Measurements from ENCODE around the gene ITGA5. TPM values are rescaled to one million over a fixed set of nuclear protein-coding genes. Genes with fewer than 3 reads are reported as not detected.
"Not testable (repeated sequence)": the region's sequence is repeated elsewhere in the genome, so short reads cannot be mapped to it uniquely, and the experiment has no call there.

ITGA5 gene
- total RNA-seq, 2 donors from 2014 or later, result 31.8 to 32.1 TPM

- Mint-ChIP-seq H3K4me1 (ENCODE audit: low read depth in 2 of 2) (peaks cover 24 to 37% of the 10 kb centered on the region in 2 donors), H3K4me3 (no peak overlapping the region), H3K36me3 (peaks cover 4% of the 10 kb centered on the region), H3K27me3 (no peaks in the 10 kb centered on the region), H3K27ac (no peak overlapping the region), H3K9me3 (no peaks in the 10 kb centered on the region)
- DNase-seq (ENCODE audit: low spot score) (peak; percentile 95), ATAC-seq (peak; percentile 97)
These were observed 59.9 kb downstream of the ITGA5 start for GRCh38 chr12:54358945-54359761.

GRCh38 chr12:54358191-54358944 lies 60.7 kb downstream of the ITGA5 start:
- no peaks in the 10 kb centered on the region for H3K36me3 Mint-ChIP-seq
- no peak for ATAC-seq

GRCh38 chr12:54357506-54358190 lies 61.4 kb downstream of the ITGA5 start:
- Mint-ChIP-seq H3K4me1 (ENCODE audit: low read depth in 2 of 2) (peaks cover 9 to 25% of the 10 kb centered on the region in 2 donors), H3K27me3 (no peaks in the 10 kb centered on the region), H3K9me3 (no peaks in the 10 kb centered on the region), H3K4me3 (no peak overlapping the region), H3K36me3 (no peaks in the 10 kb centered on the region), H3K27ac (no peak overlapping the region)
- no peak for DNase-seq (ENCODE audit: low spot score)
- no peak for ATAC-seq

More at GRCh38 chr12:54358191-54358944, 60.7 kb downstream of the ITGA5 start:
- H3K27ac Mint-ChIP-seq, result no peak overlapping the region
- H3K27me3 Mint-ChIP-seq, result no peaks in the 10 kb centered on the region
- no peak overlapping the region for H3K4me3 Mint-ChIP-seq
- H3K4me1 Mint-ChIP-seq (ENCODE audit: low read depth in 2 of 2), result peaks cover 17 to 30% of the 10 kb centered on the region in 2 donors
- H3K9me3 Mint-ChIP-seq, result no peaks in the 10 kb centered on the region
- DNase-seq (ENCODE audit: low spot score), result no peak

- no peaks in the 10 kb centered on the region for H3K27me3 Mint-ChIP-seq
- H3K9me3 Mint-ChIP-seq, result no peaks in the 10 kb centered on the region
- H3K36me3 Mint-ChIP-seq, result no peaks in the 10 kb centered on the region
- no peak overlapping the region for H3K27ac Mint-ChIP-seq
- DNase-seq (ENCODE audit: low spot score) (peak; percentile 20), ATAC-seq (no peak)
- H3K4me3 Mint-ChIP-seq, result no peak overlapping the region
- H3K4me1 Mint-ChIP-seq (ENCODE audit: low read depth in 2 of 2), result peaks cover 7 to 26% of the 10 kb centered on the region in 2 donors
These were observed 62.1 kb downstream of the ITGA5 start for GRCh38 chr12:54356951-54357356.

GRCh38 chr12:54356228-54356627 lies 62.8 kb downstream of the ITGA5 start:
- Mint-ChIP-seq H3K27me3 (no peaks in the 10 kb centered on the region), H3K4me3 (no peak overlapping the region), H3K27ac (no peak overlapping the region), H3K9me3 (no peaks in the 10 kb centered on the region), H3K36me3 (no peaks in the 10 kb centered on the region), H3K4me1 (ENCODE audit: low read depth in 2 of 2) (peaks cover 7 to 31% of the 10 kb centered on the region in 2 donors)
- ATAC-seq, result no peak
- peak; percentile 10 for DNase-seq (ENCODE audit: low spot score)

- ATAC-seq, result no peak
- peak; percentile 51 for DNase-seq (ENCODE audit: low spot score)
- peak overlapping the region; percentile 1 to 11 for H3K27ac Mint-ChIP-seq
- no peaks in the 10 kb centered on the region for H3K27me3 Mint-ChIP-seq
- H3K4me1 Mint-ChIP-seq (ENCODE audit: low read depth in 2 of 2), result peaks cover 0 to 26% of the 10 kb centered on the region in 2 donors
- no peaks in the 10 kb centered on the region for H3K9me3 Mint-ChIP-seq
- no peak overlapping the region for H3K4me3 Mint-ChIP-seq
- peaks cover 6% of the 10 kb centered on the region for H3K36me3 Mint-ChIP-seq
These were observed 63.8 kb downstream of the ITGA5 start for GRCh38 chr12:54355104-54355815.

GRCh38 chr12:54354271-54354670 lies 64.8 kb downstream of the ITGA5 start:
- not testable (repeated sequence) for ATAC-seq; DNase-seq (ENCODE audit: low spot score); H3K9me3 Mint-ChIP-seq; H3K4me3 Mint-ChIP-seq; H3K27me3 Mint-ChIP-seq
- H3K27ac Mint-ChIP-seq, result peak overlapping the region in 1 of 2 donors; percentile 11
- peaks cover 16% of the 10 kb centered on the region for H3K36me3 Mint-ChIP-seq
- peaks cover 0 to 25% of the 10 kb centered on the region in 2 donors for H3K4me1 Mint-ChIP-seq (ENCODE audit: low read depth in 2 of 2)

- no peak overlapping the region for H3K27ac Mint-ChIP-seq
- DNase-seq (ENCODE audit: low spot score) (no peak), ATAC-seq (peak in 1 of 2 donors; percentile 26)
- H3K9me3 Mint-ChIP-seq, result no peaks in the 10 kb centered on the region
- peaks cover 0 to 25% of the 10 kb centered on the region in 2 donors for H3K4me1 Mint-ChIP-seq (ENCODE audit: low read depth in 2 of 2)
- peaks cover 20% of the 10 kb centered on the region for H3K36me3 Mint-ChIP-seq
- H3K27me3 Mint-ChIP-seq, result no peaks in the 10 kb centered on the region
- no peak overlapping the region for H3K4me3 Mint-ChIP-seq
These were observed 65.9 kb downstream of the ITGA5 start for GRCh38 chr12:54352891-54353874.

- DNase-seq (ENCODE audit: low spot score) (no peak), ATAC-seq (no peak)
- Mint-ChIP-seq H3K9me3 (no peaks in the 10 kb centered on the region), H3K27ac (no peak overlapping the region), H3K27me3 (no peaks in the 10 kb centered on the region), H3K4me1 (ENCODE audit: low read depth in 2 of 2) (peaks cover 0 to 24% of the 10 kb centered on the region in 2 donors), H3K4me3 (no peak overlapping the region), H3K36me3 (peaks cover 28% of the 10 kb centered on the region)
These were observed 67.0 kb downstream of the ITGA5 start for GRCh38 chr12:54352022-54352531.

GRCh38 chr12:54351341-54351740 lies 67.7 kb downstream of the ITGA5 start:
- peaks cover 28% of the 10 kb centered on the region for H3K36me3 Mint-ChIP-seq
- H3K27ac Mint-ChIP-seq, result no peak overlapping the region
- DNase-seq (ENCODE audit: low spot score) (no peak), ATAC-seq (no peak)
- no peak overlapping the region for H3K4me3 Mint-ChIP-seq
- H3K9me3 Mint-ChIP-seq, result no peaks in the 10 kb centered on the region
- H3K27me3 Mint-ChIP-seq, result no peaks in the 10 kb centered on the region
- H3K4me1 Mint-ChIP-seq (ENCODE audit: low read depth in 2 of 2), result peaks cover 0 to 19% of the 10 kb centered on the region in 2 donors

GRCh38 chr12:54350743-54351142 lies 68.3 kb downstream of the ITGA5 start:
- peaks cover 28% of the 10 kb centered on the region for H3K36me3 Mint-ChIP-seq
- H3K9me3 Mint-ChIP-seq, result no peaks in the 10 kb centered on the region
- no peak for DNase-seq (ENCODE audit: low spot score)
- no peak for ATAC-seq
- no peak overlapping the region for H3K4me3 Mint-ChIP-seq
- H3K4me1 Mint-ChIP-seq (ENCODE audit: low read depth in 2 of 2), result peaks cover 0 to 16% of the 10 kb centered on the region in 2 donors
- no peaks in the 10 kb centered on the region for H3K27me3 Mint-ChIP-seq
- H3K27ac Mint-ChIP-seq, result peak overlapping the region in 1 of 2 donors; percentile 75

GRCh38 chr12:54349679-54350078 lies 69.4 kb downstream of the ITGA5 start:
- H3K4me1 Mint-ChIP-seq (ENCODE audit: low read depth in 2 of 2), result peaks cover 0 to 15% of the 10 kb centered on the region in 2 donors
- peak overlapping the region in 1 of 2 donors; percentile 75 for H3K27ac Mint-ChIP-seq
- DNase-seq (ENCODE audit: low spot score) (no peak), ATAC-seq (no peak)
- peaks cover 35% of the 10 kb centered on the region for H3K36me3 Mint-ChIP-seq
- H3K27me3 Mint-ChIP-seq, result no peaks in the 10 kb centered on the region
- H3K9me3 Mint-ChIP-seq, result no peaks in the 10 kb centered on the region
- H3K4me3 Mint-ChIP-seq, result no peak overlapping the region
